ENCODE results near the gene FEZF1.

Gene FEZF1

GRCh38 chr7:122304319-122304975 is at the start of gene FEZF1:
FEZF1 (minus strand) TSS chr7:122304750; CDS start chr7:122304437, 313 bp downstream.
- TF ChIP-seq GATA1 (IDR thresholded peaks at IDR 0.05; ENCODE audit: low read depth, low read length): no peak
- no peak for TF ChIP-seq POLR2A (IDR thresholded peaks at IDR 0.05; ENCODE audit: low read length)
- DNase-seq: no peak

GRCh38 chr7:122352454-122352853 is 47.9 kb upstream of the FEZF1 start:
- DNase-seq: no peak
- TF ChIP-seq GATA1 (IDR thresholded peaks at IDR 0.05; ENCODE audit: low read depth, low read length) (no peak), POLR2A (IDR thresholded peaks at IDR 0.05; ENCODE audit: low read length) (no peak)

- TF ChIP-seq POLR2A (IDR thresholded peaks at IDR 0.05; ENCODE audit: low read length) (no peak), GATA1 (IDR thresholded peaks at IDR 0.05; ENCODE audit: low read depth, low read length) (no peak)
- DNase-seq: no peak
These were observed 46.2 kb upstream of the FEZF1 start for GRCh38 chr7:122350701-122351100.

GRCh38 chr7:122344303-122344620 is 39.7 kb upstream of the FEZF1 start:
- DNase-seq: no peak
- TF ChIP-seq POLR2A (IDR thresholded peaks at IDR 0.05; ENCODE audit: low read length) (no peak), GATA1 (IDR thresholded peaks at IDR 0.05; ENCODE audit: low read depth, low read length) (no peak)

- TF ChIP-seq POLR2A (IDR thresholded peaks at IDR 0.05; ENCODE audit: low read length) (no peak), GATA1 (IDR thresholded peaks at IDR 0.05; ENCODE audit: low read depth, low read length) (no peak)
- no peak for DNase-seq
These were observed 39.2 kb upstream of the FEZF1 start for GRCh38 chr7:122343601-122344302.

GRCh38 chr7:122340427-122340826 is 35.9 kb upstream of the FEZF1 start:
- no peak for DNase-seq
- TF ChIP-seq GATA1 (IDR thresholded peaks at IDR 0.05; ENCODE audit: low read depth, low read length): no peak
- TF ChIP-seq POLR2A (IDR thresholded peaks at IDR 0.05; ENCODE audit: low read length): no peak

GRCh38 chr7:122339145-122339904 is 34.8 kb upstream of the FEZF1 start:
- TF ChIP-seq GATA1 (IDR thresholded peaks at IDR 0.05; ENCODE audit: low read depth, low read length) (no peak), POLR2A (IDR thresholded peaks at IDR 0.05; ENCODE audit: low read length) (no peak)
- no peak for DNase-seq

- no peak for DNase-seq
- TF ChIP-seq GATA1 (IDR thresholded peaks at IDR 0.05; ENCODE audit: low read depth, low read length): no peak
These were observed 32.5 kb upstream of the FEZF1 start for GRCh38 chr7:122337011-122337410.

- DNase-seq: no peak
- TF ChIP-seq POLR2A (IDR thresholded peaks at IDR 0.05; ENCODE audit: low read length) (no peak), GATA1 (IDR thresholded peaks at IDR 0.05; ENCODE audit: low read depth, low read length) (no peak)
These were observed 24.7 kb upstream of the FEZF1 start for GRCh38 chr7:122329145-122329802.

- DNase-seq: no peak
- TF ChIP-seq POLR2A (IDR thresholded peaks at IDR 0.05; ENCODE audit: low read length) (no peak), GATA1 (IDR thresholded peaks at IDR 0.05; ENCODE audit: low read depth, low read length) (no peak)
These were observed 23.4 kb upstream of the FEZF1 start for GRCh38 chr7:122327969-122328368.

GRCh38 chr7:122316467-122317388 is 12.2 kb upstream of the FEZF1 start:
- no peak for DNase-seq
- TF ChIP-seq GATA1 (IDR thresholded peaks at IDR 0.05; ENCODE audit: low read depth, low read length): no peak
- TF ChIP-seq POLR2A (IDR thresholded peaks at IDR 0.05; ENCODE audit: low read length): no peak

GRCh38 chr7:122315507-122316466 is 11.2 kb upstream of the FEZF1 start:
- no peak for DNase-seq
- no peak for TF ChIP-seq POLR2A (IDR thresholded peaks at IDR 0.05; ENCODE audit: low read length)
- TF ChIP-seq GATA1 (IDR thresholded peaks at IDR 0.05; ENCODE audit: low read depth, low read length): no peak
